Measurements from ENCODE around the gene TM4SF20. TPM values are rescaled to one million over a fixed set of nuclear protein-coding genes. Genes with fewer than 3 reads are reported as not detected.
A peak's percentile ranks its signal among the peaks of the same experiment; 100 is the strongest.

Gene TM4SF20
- total and polyA plus RNA-seq, 10 of the 15 experiments (the other 5 are each of a cell fraction or from before 2014, with no cell fraction given): 0.04 to 0.07 TPM; not detected in 8

GRCh38 chr2:227335713-227336112 lies 43.4 kb downstream of the TM4SF20 start (continued):
- TF ChIP-seq BCL3 (IDR thresholded peaks at IDR 0.05; ENCODE audit: borderline replicate concordance, insufficient read depth, low read depth, low read length, poor library complexity, severe bottlenecking): no peak
- TF ChIP-seq CHD4 (IDR thresholded peaks at IDR 0.05): no peak
- no peak for TF ChIP-seq NKRF (conservative IDR thresholded peaks at IDR 0.05)

GRCh38 chr2:227326783-227327182 lies 52.3 kb downstream of the TM4SF20 start:
- Histone ChIP-seq H3K9me3 (replicated peaks; ENCODE audit: control insufficient read depth, insufficient read depth, low read length) (no peaks in the 10 kb centered on the region; the same call in 2 of the 3 replicates), H2AFZ (ENCODE audit: control insufficient read depth, low read depth, low read length) (no peak overlapping the region), H3K4me1 (ENCODE audit: control insufficient read depth, insufficient read depth, low read length) (no peaks in the 10 kb centered on the region), H3K4me3 (peak overlapping the region; percentile 90), H3K36me3 (ENCODE audit: control insufficient read depth in 2 of 2, insufficient read depth in 2 of 2, low read length in 1 of 2) (no peaks in the 10 kb centered on the region), H3K9ac (ENCODE audit: control insufficient read depth, insufficient read depth, low read length) (no peak overlapping the region), H3K4me2 (ENCODE audit: control insufficient read depth, insufficient read depth) (peak overlapping the region; percentile 75; the same call in 1 of the 2 replicates), H3K27ac (ENCODE audit: control insufficient read depth, insufficient read depth) (no peak overlapping the region; the same call in 1 of the 2 replicates), H4K20me1 (ENCODE audit: control insufficient read depth, insufficient read depth) (no peaks in the 10 kb centered on the region), H3K27me3 (replicated peaks in 1 of 2; ENCODE audit: control insufficient read depth in 2 of 2, insufficient read depth in 2 of 2, low read length in 1 of 2) (no peaks in the 10 kb centered on the region), H3K79me2 (ENCODE audit: control insufficient read depth, insufficient read depth, low read length) (peaks cover 45% of the 10 kb centered on the region)
- RAD21 ChIA-PET (ENCODE audit: unreplicated experiment): no interaction called here
- CTCF ChIA-PET: interaction anchor here (1.1 to 1.8 kb wide), 5 partner anchors 10 to 439 kb away, joined by 3 to 6 read pairs (median 4); no protein-coding TSS in a partner anchor
- ATAC-seq: no peak
- in situ Hi-C loops (cut with MboI) (no loop called here), intact Hi-C loops (cut with micrococcal nuclease; ENCODE audit: unreplicated experiment) (loop anchor here (5.0 to 10.0 kb wide), 2 partner anchors 136 to 518 kb away; no protein-coding TSS in a partner anchor)
- SMC1A ChIA-PET (ENCODE audit: uncharacterized antibody, unreplicated experiment): interaction anchor here (1.1 to 1.9 kb wide), 4 partner anchors 10 to 79 kb away, joined by 4 to 5 read pairs (median 4); no protein-coding TSS in a partner anchor
- 77% methylated on average over 6 of the region's 6 CpGs for WGBS (ENCODE audit: insufficient coverage, insufficient replicate concordance, low lambda C conversion rate, missing lambda C conversion rate)
- POLR2A ChIA-PET: interaction anchor here (0.9 kb wide), 1 partner anchor 22 kb away, joined by 3 read pairs; no protein-coding TSS in a partner anchor
- no peak for FAIRE-seq
- no TSS peak for BruUV-seq (replicated peaks)
- no peak for DNase-seq (ENCODE audit: low read depth, low spot score)
- TF ChIP-seq LARP7 (IDR thresholded peaks at IDR 0.05) (no peak), ESRRA (IDR thresholded peaks at IDR 0.05; ENCODE audit: low read length) (no peak), BMI1 (IDR thresholded peaks at IDR 0.05; ENCODE audit: borderline replicate concordance) (no peak), CBX5 (IDR thresholded peaks at IDR 0.05; ENCODE audit: low read depth) (no peak), MLLT1 (IDR thresholded peaks at IDR 0.05) (peak; percentile 87), ZBTB40 (IDR thresholded peaks at IDR 0.05; ENCODE audit: borderline replicate concordance) (0 out of 2 replicates have a peak, but pooled peaks have one; percentile 35), RCOR1 (conservative IDR thresholded peaks at IDR 0.05; ENCODE audit: low read depth, low read length) (no peak), ATF7 (IDR thresholded peaks at IDR 0.05; ENCODE audit: low read depth) (no peak)

Data from GM12878 (cell line).